CD4-positive, alpha-beta T cell treated with Interleukin-21 for 1 hour (primary cell): ENCODE measurements around the gene KCNJ11.

ENCODE experiments used
- DNase-seq: peaks from one replicate; pipeline ENCODE4 v3.0.0-alpha.2; 2020

Gene KCNJ11

DNA sequence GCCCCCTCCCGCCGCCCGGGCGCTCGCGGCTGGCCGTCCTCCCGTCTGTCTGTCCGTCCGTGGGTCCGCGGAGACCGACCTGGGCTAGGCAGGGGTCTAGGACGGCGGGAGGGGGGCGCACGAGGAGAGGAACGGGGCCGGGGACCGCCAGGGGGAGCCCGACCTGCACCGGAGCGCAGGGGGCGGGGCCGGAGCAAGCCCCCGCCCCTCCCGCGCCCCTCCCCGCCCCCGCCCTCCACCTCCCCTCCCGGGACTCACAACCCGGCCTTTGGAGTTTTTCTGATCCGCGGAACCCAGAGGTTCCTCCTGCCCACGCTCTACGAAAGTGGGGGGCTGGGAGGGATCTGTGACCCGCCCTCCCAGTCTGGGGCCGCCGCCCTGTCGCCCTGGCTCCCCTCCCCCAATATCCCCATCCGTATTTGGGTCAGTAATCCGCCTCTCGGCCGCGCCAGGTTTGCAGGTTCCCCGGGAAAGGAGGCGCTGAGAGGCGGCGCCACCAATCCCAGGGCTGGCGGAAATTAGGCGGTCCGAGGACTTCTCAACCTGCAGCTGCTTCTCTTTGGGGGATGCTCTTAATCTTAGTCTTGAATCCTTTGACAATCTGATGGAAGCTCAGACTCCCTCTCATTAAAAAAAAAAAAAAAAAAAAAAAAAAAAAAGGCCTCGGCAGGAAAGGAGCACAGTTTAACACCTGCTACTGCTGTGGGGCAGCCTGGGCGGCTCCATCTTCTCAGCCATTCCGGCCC is 925 bp upstream of the KCNJ11 start:
- peak; percentile 79 for DNase-seq

DNA sequence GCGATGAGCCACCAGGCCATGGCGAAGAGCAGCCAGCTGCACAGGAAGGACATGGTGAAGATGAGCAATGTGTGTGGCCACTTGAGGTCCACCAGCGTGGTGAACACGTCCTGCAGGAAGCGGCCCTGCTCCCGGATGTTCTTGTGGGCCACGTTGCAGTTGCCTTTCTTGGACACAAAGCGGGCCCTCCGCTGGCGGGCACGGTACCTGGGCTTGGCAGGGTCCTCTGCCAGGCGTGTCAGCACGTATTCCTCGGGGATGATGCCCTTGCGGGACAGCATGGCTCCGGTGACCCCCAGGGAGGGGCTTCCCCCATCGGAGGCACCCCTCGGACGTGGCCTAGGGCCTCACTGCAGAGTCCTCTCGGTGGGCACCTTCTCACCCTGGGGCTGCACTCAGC is 648 bp downstream of the KCNJ11 start:
- DNase-seq = no peak

DNA sequence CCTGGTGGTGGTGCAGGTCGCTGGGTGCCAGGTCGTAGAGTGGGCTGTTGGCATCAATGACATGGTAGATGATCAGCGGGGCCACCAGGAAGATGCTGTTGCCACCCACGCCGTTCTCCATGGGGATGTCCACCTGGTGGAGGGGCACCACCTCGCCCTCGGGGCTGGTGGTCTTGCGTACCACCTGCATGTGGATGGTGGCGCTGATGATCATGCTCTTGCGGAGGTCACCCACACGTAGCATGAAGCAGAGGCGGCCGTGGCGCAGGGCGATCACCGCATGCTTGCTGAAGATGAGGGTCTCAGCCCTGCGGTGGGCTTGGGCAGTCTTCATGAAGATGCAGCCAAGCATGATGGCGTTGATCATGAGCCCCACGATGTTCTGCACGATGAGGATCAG is 1.2 kb downstream of the KCNJ11 start:
- no peak for DNase-seq

DNA sequence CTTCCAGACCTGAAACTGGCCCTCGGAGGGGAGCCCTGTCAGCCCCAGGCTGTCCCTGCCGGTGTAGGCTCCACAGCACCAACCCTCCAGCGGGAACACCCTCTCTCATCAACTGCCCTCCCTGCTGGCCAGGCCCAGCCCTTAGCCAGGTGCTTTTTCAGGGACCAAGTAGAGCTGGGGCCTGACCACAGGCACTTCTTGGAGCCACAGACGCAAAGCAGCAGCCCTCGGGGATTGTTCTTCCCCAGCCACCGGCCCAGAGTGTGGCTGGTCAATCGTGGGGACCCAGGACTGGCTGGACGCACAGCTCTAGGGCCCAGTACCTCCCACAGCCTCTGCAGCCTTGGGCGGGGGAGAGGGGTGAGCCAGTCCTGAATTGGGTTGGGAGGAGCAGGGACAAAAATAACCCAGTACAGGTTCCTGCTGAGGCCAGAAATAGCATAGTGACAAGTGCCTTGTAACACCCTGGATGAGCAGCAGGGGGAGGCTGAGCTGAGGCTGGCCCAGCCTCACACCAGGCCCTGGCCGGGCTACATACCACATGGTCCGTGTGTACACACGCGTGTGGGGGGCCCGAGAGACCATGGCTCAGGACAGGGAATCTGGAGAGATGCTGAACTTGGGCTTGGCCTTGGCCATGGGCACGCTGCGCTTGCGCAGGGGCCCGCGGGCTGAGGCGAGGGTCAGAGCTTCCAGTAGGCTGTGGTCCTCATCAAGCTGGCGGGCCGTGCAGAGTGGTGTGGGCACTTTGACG is 2.0 kb downstream of the KCNJ11 start:
- peak; percentile 34 for DNase-seq

DNA sequence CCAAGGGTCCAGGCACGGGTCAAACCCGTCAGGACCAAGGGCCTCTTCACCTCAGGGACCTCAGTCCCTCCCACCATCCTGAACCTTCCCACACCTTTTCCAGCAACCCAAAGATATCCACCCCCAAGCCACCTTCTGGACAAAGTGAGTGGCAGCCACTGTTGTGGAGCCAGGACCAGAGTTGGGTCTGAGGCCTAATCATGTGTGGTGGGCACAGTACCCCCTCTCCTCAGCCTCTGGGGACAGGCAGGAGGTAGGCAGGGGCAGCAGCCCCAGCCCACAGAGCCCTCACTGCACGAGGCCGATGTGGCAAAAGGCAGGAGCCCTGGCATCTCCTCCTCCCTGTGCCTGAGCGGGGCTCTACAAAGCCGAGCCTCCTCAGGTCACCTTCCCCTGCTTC is 2.5 kb downstream of the KCNJ11 start:
- DNase-seq = no peak

DNA sequence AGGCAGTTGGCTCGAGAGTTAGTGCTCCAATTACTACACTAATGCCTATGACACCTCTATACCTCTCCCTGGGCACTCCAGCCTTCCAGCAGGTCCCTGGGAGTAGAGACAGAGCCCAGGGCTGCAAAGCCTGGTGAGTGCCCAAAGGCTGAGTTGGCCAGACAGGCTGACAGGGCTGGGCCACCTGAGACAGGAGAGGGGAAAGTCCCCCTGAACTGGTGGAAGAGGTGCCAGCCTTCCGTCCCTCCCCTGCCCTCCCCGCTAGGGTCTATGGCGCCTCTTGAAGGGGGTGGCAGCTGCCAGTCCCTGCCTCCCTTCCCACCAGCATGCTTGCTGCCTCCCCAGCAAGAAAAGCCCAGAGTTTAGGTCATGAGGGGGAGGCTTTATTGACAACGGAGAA is 3.0 kb downstream of the KCNJ11 start:
- DNase-seq = no peak

DNA sequence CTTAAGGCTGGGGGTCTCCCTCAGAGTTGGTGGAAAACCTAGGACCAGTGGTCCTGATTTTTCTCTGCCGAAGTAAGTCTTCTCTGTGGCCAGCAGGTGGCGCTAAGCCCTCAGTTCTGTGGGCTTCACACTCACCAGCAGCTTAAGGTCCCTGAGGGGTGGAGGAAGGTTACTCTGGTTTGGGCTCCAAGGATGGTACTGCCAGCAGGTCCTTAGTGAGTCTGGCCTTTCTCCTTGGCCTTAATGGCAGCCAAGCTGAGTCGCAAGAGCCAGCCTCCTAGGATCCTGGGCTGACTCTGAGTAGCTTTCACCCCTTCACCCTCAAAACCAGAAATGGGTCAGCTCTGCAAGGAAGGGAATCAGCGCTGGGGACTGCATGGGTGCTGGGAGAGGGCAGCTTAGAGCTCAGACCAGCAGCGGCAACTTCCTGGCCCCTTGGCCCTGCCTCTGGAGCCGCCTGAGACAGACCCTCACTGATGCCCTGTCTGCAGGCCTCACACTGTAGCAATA is 4.4 kb downstream of the KCNJ11 start:
- peak; percentile 77 for DNase-seq

DNA sequence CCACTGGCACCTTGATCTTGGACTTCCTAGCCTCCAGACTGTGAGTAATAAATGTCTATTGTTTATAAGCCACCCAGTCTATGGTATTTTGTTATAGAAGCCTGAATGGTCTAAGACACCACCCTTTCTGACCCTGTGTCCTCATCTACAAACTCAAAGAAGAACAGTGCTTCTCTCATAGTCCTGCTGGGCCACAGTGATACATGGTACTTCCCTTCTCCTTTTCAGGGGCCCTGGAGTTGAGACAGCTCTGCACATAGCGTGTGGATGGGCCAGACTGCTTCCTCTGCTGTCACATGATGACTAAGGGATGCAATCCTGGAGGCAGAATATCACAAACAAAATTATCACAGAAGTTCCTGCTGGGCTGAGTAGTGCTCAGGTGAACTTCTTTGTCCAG is 5.0 kb downstream of the KCNJ11 start:
- DNase-seq = no peak

DNA sequence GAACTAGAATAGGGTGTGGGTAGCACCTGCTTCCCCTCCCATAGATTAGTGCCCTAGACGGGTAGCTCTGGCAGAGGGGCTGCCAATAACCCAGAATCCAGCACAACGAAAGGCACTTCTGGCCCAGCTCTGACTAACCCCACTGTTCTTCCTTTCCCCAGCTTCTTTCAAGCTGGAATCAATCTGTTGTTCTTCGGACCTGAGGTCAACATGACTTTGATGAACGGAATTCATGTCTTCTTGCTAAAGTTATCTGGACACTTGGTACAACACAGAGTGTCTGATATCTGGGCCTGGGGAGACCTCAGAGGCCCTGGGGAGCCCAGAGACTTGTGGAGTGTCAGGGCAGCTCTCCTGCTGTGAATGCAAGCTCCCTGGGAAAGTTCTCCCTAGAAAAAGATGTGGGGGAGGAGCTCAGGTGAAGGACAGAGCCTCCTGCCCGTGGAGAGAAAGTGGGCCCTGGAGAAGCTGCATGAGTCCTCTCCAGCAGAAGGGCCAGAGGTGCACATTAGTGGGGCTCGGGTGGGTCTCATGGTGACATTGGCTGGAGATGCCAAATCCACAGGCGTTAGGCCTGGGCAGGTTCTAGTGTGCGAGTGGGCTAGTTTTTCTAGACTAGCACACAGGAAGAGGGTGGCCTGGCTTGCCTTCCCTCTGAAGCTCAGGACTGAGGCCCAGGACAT is 6.3 kb downstream of the KCNJ11 start:
- no peak for DNase-seq

DNA sequence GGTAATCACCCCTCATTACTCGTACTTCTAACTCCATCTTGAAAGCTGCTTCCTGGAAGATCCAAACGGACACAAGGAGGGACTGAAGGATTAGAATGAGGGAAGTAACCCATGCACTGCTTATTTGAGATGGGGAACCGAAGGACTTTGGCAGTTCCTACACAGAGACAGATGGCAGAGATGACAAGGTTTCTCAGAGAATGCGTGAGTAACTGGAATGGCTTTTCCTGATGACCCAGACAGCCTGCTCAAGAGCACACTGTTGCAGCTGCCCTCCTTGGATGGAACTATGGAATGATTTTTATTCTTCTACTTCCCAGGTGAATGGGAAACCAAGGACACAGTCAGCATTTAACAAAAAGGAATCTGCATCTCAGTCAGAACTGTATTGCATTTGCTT is 7.3 kb downstream of the KCNJ11 start:
- DNase-seq = no peak

DNA sequence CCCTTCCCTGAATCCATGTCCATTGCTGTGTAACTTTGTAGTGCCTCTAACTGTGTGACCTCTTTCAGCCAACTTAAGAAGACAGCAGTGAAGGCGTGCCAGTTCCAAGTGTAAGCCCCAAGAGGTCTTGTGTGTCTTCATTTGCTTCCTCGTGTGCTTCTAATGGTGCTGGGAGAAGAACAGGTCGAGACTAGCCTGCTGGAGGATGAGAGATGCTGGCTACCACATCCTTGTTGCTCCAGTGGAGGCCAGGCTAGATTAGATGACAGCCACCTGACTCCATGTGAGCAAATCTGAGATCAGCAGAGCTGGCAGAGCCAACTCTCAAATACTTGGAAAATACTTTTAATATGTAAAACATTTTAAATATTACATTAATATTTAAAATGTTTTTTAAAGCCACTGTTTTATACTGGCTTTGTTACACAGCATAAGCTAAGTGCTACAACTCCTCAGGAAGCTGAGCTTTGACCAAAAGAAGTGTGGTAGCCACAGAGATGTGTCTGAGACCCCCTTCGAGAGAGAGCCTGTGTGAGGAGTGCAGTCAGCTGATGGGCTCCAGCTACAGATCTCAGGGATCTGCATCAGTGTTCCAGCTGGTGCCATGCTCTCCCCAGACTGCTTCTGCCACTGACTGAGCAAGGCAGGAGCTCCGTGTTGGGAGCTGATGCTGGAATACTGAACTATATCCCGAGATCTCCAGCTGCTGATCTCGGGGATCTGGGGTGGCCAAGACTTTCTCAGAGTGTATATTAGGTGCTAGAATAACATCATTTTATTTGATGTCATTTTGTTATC is 8.9 kb downstream of the KCNJ11 start:
- DNase-seq = no peak

DNA sequence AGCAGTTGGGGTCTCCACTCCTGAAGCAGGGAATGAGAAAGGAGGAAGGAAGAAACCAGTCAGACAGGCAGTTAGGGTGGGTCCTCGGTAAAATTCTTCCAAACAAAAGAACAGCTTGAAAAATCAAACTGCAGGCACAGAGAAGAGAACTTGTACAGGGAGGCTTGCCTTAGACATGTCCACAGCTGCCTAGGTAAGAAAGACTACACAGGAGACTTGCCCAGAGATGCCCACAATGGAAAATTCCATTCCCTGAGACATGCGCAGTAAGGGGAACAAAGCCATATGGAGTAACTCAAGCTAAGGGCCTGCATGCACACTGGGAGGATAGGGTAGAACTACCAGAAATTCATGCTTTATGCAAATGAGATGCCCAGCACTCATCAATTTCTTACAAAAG is 9.8 kb downstream of the KCNJ11 start:
- no peak for DNase-seq

DNA sequence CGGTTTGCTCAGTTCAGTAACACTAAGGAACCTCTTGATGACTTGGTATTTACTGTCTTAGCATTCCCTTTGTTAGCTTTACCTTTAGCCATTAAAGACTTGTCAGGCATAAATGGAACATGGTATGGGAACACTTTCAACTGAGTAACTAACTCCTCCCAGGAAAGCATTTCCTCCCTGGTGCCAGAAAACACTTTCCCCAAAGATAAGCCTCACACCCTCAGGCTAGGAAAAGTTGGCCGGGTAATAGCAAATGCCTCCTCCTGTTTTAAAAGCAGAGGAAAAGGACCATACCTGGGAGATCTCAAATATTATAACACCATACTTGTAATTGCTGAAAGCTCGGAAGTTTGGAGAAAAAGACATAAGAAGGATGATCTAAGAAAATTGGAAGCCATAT is 12.0 kb downstream of the KCNJ11 start:
- DNase-seq = no peak

DNA sequence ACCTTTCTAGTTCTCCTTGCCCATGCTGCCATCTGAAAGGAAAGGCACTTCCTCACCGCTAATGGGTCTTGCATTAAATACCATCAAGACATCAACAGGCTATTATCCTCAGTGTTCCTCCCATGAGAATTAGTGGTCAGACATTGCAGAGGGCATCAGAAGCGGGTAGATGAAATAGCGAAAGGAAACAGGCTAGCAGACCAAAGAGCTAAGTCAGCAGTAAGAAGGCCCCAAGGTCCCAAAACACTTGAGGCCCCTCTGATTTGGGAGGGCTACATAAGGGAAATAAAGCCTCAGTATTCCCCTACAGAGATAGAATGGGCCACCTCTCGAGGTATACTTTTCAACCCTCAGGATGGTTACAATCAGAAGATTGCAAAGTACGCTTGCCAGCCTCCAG is 12.9 kb downstream of the KCNJ11 start:
- DNase-seq = no peak

DNA sequence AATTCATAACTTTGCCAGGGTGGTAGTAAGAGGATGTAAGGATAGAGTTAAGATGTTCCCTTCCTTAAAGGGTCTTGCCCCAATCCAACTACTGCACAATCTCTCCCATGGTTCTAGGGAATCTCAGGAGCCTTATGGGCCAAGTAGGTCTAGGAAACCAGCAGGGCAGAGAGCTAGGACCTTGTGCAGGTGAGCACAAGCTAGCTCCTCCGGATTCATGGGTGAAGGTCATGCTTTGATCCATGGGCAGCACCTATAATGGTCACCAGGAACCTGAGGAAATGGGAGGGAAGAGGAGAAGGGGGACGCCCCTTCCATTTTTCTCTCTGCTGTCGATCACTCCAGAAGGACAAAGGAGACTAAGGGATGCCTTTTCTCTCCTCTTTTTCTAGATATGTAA is 16.8 kb downstream of the KCNJ11 start:
- DNase-seq = no peak

DNA sequence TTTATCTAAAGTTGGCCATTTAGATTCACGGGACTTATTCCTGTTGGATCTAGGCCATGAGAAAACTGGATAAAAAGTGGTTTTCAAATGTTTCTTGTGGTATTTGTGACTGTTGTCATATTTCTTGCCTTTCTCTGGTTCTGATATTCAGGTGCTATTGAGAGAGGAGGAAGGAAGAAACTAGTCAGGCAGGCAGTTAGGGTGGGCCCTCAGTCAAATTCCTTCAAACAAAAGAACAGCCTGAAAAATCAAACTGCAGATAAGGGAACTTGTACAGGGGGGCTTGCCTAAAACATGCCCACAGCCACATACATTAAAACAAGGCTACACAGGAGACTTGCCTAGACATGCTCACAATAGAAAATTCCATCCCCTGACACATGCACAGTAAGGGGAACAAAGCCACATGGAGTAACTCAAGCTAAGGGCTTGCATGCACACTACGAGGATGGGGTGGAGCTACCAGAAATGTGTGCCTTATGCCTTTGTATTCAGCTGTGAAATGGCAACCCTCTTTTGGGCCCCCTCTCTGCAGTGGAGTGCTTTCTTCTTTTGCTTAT is 18.7 kb downstream of the KCNJ11 start:
- DNase-seq = no peak

DNA sequence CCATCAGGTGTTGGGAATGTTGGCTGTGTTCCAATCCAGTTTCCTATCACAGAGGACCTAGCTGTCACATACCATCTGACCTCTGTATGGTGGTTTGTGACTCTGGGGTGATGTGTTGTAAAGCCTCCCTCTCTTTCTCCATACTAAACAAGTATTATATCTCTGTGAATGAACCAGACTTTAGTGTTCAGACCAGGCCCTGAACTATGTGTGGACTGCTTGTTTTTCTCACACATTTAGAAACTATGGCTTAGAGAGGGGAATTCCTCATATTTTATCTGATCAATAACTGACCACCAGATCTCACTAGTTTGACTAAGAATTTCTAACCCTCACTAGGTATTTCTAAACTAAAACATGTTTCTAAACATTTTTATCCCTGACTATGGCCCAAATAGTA is 19.4 kb downstream of the KCNJ11 start:
- DNase-seq = no peak

DNA sequence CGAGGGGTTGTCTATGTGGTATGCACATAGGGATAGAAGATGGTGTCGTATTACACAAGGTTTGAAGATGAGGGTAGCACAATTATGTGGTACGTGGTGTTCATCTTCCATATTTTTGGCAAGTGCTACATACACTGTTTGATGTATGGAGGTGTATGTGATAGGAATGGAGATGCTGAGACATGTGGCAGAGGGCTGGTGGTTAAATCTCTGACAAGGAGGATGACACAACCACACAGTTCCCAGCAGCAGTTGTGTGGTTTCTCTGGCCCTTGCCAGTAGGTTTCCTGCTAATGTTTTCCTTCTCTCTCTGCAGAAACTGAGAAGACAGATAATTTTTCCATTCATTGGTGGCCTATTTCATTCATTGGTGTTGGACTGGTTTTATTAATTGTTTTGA is 19.9 kb downstream of the KCNJ11 start:
- DNase-seq = no peak

DNA sequence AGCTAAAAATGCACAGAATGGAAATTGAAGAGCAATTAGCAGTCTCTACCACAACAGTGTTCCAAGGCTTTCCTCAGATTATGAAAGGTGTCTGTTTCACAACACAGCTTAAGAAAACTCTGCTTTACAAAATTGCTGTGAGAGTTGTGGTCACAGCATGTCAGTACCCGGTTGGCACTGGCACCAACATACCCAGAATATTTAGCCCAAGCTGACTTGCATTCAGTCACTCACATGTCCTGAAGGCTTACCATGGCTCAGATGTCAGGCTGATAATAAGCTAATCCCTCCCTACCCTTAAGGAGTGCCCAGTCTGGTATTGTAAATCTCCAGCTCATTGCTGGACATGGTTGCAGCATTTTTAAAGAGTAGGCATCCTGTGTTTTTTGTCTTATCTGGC is 22.0 kb downstream of the KCNJ11 start:
- DNase-seq = no peak

DNA sequence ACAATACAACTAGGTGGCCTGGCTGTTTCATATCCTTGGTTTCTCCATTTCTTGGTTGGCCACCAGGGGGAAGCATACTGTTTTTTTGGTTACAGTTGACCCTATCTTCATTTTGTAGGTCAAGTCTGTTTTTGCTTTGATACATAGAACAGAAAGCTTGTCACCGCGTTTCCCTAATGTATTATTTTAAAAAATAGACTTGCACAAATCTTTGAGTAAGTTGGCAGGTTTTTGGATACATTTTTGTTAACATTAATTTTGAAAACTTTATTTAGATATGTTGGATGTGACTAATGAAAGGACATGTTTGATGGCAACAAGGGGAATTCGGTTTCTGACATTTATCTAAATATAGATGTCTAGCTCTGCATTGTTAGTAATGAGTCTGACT is 33.9 kb downstream of the KCNJ11 start:
- peak; percentile 79 for DNase-seq

DNA sequence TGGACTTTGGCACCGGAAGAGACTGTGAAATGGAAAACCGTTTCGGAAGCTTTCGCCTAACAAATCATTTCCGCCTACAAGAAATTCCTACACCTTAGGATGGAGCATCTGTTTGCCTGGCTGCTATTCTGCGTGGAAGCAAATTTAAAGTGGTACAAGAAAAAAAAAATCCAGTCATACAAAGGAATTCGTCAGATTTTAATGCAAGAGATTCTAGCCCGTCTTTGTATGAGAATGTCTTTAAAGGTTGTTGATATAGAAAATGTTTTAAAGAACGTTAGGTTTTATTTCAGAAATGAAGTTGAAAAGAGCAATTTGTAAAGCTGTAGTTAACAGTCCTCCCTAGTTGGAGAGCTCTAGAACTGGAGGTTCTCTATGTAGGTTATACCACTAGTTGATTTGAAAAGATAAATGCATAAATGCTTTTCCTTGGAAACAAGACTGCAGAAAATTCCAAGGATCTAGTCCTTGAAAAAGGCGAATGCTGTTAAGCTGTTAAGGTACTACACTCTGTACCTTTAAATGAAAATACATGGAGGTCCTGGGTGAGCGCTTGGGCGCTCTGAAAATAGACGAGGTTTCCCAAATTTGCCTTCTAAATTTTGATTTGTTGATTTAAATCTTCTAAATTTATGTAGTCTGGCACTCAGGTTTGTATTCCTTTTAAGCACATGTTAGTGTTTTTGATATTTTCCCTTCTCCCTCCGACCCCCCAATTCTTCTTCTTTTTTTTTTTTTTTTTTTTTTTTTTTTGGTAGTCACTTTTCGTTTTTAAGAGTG is 34.4 kb downstream of the KCNJ11 start:
- DNase-seq = peak; percentile 1
